ENCODE measurements around the gene GFOD1.

GFOD1 gene

GRCh38 chr6:13372076-13372475 is 115.3 kb downstream of the GFOD1 start:
- no peak for DNase-seq

- no peak for DNase-seq
Observed at GRCh38 chr6:13371421-13372072, 115.9 kb downstream of the GFOD1 start.

GRCh38 chr6:13370623-13371022 is 116.8 kb downstream of the GFOD1 start:
- DNase-seq = no peak

GRCh38 chr6:13369591-13369990 is 117.8 kb downstream of the GFOD1 start:
- DNase-seq = no peak

DNA sequence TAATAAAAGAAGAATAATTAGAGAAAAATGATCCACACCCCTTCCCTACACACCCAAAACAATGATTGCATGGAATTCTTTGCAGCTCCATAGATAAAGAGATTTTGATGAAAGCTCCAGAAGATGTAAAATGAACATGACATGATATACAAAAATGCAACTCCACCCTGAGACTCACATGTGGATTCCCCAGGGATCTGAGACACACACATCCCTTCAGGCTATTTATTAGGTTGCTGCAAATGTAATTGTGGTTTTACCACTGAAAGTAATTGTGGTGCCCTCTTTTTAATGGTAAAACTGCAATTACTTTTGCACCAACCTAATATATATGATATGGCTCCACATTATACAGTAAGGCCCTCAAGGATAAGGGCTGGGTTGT is 118.7 kb downstream of the GFOD1 start:
- peak; percentile 22 for DNase-seq

DNA sequence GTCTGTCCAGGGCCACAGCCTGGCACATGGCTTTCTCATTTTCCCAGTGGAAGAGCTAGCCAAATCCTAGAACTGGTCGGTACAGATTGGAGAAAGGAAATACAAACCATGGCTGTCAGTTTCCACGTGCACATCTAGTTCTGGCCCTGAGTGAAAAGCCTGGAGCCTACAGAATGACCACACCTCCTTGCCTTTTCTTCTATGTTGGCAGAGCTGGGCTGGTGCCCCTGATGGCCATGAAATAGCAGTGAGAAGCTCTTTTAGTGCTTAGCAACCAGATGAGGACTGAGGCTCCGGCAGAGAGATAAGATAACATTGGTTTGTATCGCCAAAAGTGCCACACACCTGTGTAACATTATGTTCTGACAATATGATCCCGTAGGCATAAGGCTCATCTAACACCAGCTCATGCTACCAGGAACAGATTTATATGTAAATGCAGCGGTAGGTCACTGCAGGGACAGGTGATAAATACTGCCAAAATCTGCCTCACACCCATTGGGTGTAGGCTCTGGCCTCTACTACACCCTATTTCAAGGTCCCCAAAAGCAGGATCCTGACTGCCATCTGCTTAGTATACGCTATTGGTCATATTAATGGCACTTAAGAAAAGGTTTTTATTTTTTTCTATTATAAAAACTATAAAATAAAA is 119.2 kb downstream of the GFOD1 start:
- DNase-seq = peak; percentile 64

GRCh38 chr6:13367396-13367795 is 120.0 kb downstream of the GFOD1 start:
- DNase-seq = no peak

DNA sequence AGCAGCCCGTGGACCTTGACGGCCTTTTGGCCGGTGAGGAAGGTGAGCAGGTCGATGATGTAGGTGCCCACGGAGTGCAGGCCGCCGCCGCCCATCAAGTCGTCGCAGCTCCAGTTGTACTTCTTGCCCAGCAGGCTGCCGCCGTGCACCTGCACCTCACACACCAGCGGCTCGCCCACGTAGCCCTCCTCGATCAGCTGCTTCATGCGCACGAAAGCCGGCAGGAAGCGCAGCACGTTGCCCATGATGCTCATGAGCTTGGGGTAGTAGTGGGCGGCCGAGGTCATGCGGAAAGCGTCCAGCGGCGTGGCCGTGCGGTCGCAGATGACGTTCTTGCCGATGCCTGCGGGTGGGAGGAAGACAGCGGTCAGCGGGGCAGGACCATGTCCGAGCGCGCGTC is 122.1 kb downstream of the GFOD1 start:
- DNase-seq = no peak

GRCh38 chr6:13364842-13365241 is 122.6 kb downstream of the GFOD1 start:
- DNase-seq = no peak

DNA sequence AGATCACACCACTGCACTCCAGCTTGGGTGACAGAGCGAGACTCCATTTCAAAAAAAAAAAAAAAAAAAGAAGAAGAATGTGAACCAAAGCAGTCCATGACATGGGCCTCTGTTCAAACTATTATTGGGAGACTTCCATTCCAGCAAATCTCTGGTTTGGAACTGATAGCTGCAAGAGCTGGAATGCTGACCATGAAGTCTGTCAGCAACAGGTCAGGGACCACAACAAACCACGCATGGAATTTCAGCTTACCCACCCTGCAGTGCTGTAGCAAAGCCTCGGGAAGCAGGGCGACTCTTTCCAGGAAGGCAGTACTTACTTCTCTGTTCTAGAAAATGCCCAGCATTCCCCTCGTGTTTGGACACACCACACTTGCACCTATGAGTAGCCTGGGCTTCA is 125.0 kb downstream of the GFOD1 start:
- DNase-seq = no peak

DNA sequence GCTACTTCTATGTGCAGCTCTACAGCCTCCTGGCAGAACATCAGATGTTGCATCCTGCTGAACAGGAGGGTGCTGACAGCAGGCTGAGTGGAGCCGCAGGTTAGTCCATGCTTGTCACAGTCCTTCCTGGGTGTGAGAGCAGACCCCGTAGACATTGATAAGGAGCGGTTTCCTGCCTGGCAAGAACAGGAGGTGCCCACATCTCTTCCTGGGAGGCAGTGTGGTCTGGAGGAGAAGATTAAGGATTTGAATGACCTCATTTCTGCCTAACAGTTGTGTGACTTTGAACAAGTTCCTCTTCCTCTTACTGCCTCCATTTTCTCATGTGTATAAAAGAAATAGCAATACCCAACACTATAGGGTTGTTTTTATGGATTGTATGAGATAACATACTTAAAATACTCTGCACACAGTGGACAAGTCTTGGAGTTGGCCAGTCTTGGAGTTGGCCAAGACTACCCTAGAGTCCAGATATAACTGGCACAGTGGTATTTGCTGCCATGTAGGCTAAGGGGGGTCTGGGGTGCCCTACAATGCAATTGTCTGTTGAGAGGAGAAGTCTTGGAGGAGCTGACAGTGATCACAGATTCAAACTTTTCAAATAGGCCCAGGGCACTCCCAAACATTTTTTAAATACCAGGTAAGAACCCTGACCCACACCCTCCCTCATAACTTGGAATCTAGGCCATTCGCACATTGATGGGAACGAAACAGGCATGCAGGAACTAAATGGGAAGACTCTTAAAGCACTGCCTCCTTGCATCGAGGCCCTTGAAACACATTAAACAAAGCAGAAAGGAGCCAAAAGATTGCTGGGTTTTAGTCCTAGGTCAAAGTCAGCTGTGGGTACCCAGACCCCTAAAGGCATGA is 126.5 kb downstream of the GFOD1 start:
- DNase-seq = no peak

- DNase-seq = no peak
Observed at GRCh38 chr6:13359287-13359686, 128.1 kb downstream of the GFOD1 start.

DNA sequence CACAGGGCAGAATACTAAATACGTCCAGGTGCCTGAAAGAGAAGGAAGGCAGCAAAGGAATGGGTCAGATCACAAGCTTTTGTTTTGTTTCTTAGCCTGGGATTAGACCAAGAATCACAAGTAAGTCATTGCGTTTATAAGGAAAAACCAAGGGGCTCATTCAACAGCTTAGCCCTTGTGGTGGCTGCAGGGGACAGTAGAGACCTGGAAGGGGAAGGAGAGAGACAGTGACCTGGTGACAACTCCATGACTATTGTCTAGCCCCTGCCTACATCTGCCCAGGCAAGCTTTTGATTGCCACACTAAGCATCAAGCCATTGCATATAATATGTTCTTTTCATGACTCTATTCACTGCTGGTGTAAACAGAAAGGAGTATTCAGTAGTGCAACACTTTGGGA is 128.9 kb downstream of the GFOD1 start:
- DNase-seq = no peak

DNA sequence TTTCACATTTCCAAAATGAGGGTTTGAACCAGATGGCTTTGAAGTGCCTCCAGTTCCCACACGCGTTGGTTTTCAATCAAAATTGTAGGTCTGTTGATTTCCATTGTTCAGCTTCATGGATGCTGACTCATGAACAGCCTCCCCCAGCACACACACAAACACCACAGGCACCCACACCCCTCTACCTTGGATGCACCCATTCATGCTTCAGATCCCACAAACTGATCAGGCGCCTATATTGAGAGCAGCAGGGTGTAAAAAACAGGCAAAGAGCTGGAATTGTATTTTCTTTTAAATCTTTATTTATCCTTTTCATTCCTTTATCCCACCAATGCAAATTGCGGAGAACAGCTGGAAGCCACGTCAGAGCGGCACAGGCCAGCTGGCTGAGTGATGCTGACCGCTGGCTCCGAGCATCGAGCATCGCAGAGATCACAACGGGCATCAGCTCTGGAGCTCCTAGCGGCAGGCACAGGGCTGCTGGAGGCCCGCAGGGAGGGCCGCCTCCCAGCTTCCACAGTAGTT is 129.8 kb downstream of the GFOD1 start:
- peak; percentile 91 for DNase-seq

GRCh38 chr6:13355999-13356785 is 131.2 kb downstream of the GFOD1 start:
- no peak for DNase-seq

GRCh38 chr6:13355043-13355945 is 132.1 kb downstream of the GFOD1 start:
- DNase-seq = no peak

GRCh38 chr6:13354331-13355042 is 132.9 kb downstream of the GFOD1 start:
- DNase-seq = no peak

GRCh38 chr6:13352165-13352564 is 135.2 kb downstream of the GFOD1 start:
- no peak for DNase-seq

- DNase-seq = no peak
Observed at GRCh38 chr6:13351271-13351670, 136.1 kb downstream of the GFOD1 start.

- no peak for DNase-seq
Observed at GRCh38 chr6:13349811-13350506, 137.4 kb downstream of the GFOD1 start.
